ENCODE results near the gene KYNU.
"Not testable (repeated sequence)": the region's sequence is repeated elsewhere in the genome, so short reads cannot be mapped to it uniquely, and the experiment has no call there.

The KYNU gene

DNA sequence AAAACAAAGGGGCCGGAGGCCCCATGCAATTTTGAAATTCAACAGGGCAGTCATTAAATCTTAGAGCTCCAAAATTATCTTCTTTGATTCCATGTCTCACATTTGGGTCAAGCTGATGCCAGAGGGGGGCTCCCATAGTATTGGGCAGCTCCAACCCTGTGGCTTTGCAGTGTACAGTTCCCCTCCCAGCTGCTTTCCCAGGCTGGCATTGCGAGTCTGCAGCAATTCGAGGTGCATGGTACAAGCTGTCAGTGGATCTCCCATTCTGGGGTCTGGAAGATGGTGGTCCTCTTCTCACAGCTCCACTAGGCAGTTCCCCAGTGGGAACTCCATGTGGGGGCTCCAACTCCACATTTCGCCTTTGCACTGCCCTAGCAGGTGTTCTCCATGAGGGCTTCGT, 179.1 kb downstream of the KYNU start:
- H3K4me3 ChIP-seq (ENCODE audit: low read depth, low read length): no peak overlapping the region
- TF ChIP-seq, protein P1, sequence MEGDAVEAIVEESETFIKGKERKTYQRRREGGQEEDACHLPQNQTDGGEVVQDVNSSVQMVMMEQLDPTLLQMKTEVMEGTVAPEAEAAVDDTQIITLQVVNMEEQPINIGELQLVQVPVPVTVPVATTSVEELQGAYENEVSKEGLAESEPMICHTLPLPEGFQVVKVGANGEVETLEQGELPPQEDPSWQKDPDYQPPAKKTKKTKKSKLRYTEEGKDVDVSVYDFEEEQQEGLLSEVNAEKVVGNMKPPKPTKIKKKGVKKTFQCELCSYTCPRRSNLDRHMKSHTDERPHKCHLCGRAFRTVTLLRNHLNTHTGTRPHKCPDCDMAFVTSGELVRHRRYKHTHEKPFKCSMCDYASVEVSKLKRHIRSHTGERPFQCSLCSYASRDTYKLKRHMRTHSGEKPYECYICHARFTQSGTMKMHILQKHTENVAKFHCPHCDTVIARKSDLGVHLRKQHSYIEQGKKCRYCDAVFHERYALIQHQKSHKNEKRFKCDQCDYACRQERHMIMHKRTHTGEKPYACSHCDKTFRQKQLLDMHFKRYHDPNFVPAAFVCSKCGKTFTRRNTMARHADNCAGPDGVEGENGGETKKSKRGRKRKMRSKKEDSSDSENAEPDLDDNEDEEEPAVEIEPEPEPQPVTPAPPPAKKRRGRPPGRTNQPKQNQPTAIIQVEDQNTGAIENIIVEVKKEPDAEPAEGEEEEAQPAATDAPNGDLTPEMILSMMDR (IDR thresholded peaks at IDR 0.05; ENCODE audit: low read depth, low read length): no peak

DNA sequence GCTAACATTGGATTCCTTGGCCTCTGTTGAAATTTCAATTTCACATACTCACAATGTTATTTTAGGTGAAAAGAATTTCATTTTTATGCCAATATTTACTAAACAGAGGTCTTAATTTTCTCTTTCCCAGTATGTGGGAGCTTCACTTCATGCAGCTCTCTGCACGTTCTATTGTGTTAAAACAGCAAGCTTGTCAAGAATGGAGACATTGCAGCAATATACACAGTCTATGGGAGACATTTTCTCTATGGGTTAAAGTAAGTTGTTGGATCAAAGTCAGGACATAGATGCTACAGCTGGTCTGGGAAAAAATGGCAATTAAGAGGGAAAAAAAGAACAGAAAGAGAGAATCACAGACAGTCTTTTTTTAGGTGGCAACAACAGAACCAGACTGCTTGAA, 181.4 kb downstream of the KYNU start:
- H3K4me3 ChIP-seq (ENCODE audit: low read depth, low read length): no peak overlapping the region
- TF ChIP-seq, protein P1 (IDR thresholded peaks at IDR 0.05; ENCODE audit: low read depth, low read length): no peak

DNA sequence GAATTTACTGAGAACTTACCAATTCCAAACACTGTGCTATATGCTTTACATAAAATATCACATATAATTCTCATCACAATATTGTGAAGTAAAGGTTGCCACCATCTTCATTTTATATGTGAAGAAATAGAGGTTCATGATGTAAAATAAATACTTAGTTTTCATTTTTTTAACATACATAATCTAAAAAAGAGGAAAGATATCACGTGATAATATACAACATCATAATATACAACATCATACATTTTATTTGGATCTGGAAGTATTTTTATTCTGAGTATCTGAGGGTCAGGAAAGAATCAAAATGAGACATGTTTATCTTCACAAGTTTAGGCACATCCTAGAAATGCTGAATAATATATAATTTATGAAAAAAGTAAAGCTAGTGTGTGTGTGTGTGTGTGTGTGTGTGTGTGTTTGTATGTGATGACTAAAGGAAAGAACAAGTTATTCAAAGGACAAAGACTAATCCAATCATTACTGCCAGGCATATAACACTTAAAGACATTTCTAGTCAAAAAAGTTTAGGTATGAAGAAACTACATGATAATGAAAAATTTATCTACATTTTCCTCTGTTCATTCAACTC, 186.2 kb downstream of the KYNU start:
- TF ChIP-seq, protein P1 (IDR thresholded peaks at IDR 0.05; ENCODE audit: low read depth, low read length): no peak
- no peak overlapping the region for H3K4me3 ChIP-seq (ENCODE audit: low read depth, low read length)

DNA sequence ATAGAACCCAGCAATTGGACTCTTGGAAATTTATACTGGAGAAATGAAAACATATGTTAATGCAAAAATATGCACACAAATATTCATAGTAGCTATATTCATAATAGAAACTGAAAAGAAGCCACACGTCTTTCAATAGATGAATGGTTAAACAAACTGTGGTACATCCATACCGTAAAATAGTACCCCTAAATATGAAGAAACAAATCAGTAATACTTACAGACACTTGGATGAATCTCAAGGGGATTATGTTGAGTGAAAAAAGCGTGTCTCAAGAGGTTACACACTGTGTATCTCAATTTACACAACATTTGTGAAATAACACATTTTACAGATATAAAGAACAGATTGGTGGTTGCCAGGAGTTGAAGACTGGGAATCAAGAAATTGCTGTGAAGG, 190.6 kb downstream of the KYNU start:
- TF ChIP-seq, protein P1 (IDR thresholded peaks at IDR 0.05; ENCODE audit: low read depth, low read length): no peak
- no peak overlapping the region for H3K4me3 ChIP-seq (ENCODE audit: low read depth, low read length)

DNA sequence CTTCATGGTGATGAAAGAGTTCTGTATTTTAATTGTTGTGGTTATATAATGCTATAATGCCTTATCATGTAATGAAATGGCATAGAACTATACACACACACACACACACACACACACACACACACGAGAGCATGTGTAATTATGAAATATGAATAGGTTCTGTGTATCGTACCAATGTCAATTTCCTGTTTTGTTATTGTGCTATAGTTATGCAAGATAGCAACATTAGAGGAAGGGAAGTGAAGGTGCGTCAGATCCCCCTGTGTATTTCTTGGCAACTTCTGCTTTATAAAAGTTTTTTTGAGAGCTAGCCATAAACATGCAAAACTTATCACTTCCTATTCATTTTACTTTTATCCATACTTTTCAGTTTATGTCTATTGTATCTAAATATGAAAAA, 191.0 kb downstream of the KYNU start:
- no peak overlapping the region for H3K4me3 ChIP-seq (ENCODE audit: low read depth, low read length)
- TF ChIP-seq, protein P1 (IDR thresholded peaks at IDR 0.05; ENCODE audit: low read depth, low read length): no peak

DNA sequence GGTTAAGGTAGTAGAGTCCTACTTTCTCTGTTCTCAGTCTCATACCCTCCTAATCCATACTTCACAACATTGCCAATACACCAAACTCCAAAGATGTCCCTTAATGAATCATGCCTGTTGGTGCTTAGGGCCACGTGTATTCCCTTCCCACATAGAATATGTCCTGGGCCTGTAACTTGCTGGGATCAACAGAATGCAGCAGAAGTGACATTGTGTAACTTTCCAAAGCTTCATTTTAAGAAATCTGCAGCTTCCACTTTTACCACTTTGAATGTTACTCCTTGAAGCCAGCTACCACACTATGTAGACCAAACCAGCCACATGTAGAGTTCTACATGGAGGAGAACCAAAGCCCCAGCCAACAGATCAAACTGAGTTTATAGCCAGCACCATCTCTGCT, 193.2 kb downstream of the KYNU start:
- no peak overlapping the region for H3K4me3 ChIP-seq (ENCODE audit: low read depth, low read length)
- TF ChIP-seq, protein P1 (IDR thresholded peaks at IDR 0.05; ENCODE audit: low read depth, low read length): no peak

DNA sequence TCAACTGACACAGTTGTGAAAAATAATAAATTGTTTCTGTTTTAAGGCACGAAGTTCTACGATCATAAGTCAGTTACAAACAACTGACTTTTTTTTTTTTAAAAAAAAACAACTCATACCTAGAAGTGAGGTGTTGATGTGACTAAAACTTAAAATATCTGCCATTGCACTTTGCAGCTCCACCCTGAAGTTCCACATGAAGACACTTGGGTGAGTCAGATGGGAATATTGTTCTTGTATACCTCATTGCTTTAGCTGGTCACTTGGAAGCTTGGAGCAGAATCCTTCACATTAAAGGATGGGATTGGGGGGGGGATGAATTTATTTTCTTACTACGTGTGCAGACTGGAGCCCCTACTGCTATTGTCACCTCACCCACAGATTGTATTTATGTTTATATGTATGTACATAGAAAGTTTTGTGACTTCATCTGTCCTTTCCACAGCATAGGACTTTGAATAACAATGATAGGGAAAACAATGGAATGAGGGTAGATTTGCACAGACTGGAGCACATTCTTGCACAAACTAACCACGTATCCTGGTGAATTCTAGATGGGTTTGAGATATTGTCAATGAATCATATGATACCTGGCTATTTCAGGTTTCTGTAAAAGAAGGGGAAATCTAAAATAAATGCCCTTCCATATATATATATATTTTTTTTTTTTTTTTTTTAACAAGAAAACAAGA, 193.9 kb downstream of the KYNU start:
- no peak overlapping the region for H3K4me3 ChIP-seq (ENCODE audit: low read depth, low read length)

DNA sequence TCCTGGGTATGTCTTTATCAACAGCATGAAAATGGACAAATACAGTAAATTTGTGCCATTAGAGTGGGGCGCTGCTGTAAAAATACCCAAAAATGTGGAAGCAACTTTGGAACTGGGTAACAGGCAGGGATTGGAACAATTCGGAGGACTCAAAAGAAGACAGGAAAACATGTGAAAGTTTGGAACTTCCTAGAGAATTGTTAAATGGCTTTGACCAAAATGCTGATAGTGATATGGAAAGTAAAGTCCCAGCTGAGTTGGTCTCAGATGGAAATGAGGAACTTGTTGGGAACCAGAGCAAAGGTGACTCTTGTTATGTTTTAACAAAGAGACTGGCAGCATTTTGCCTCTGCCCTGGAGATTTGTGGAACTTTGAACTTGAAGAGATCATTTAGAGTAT, 197.4 kb downstream of the KYNU start:
- H3K4me3 ChIP-seq (ENCODE audit: low read depth, low read length): not testable (repeated sequence)

More for the DNA sequence above, 193.9 kb downstream of the KYNU start:
- TF ChIP-seq, protein P1 (IDR thresholded peaks at IDR 0.05; ENCODE audit: low read depth, low read length): no peak
